Duodenal mucosa (tissue), 2 donors: Measurements from ENCODE around the gene KCMF1.

Experiments used
- H3K27ac ChIP-seq: one replicate; pipeline ENCODE4 v1.7.0; 2013; ENCODE audit warnings: low read depth, low read length
- H3K27me3 ChIP-seq, 2 donors: one replicate each; pipeline ENCODE4 v1.7.0; 2013; ENCODE audit warnings: low read length in 2 of 2, control low read depth in 1 of 2; ENCODE audit not compliant: insufficient read depth in 2 of 2, control insufficient read depth in 1 of 2
- H3K36me3 ChIP-seq, 2 donors: one replicate each; pipeline ENCODE4 v1.7.0; 2013; ENCODE audit warnings: low read length in 2 of 2, control low read depth in 1 of 2; ENCODE audit not compliant: insufficient read depth in 2 of 2, control insufficient read depth in 1 of 2
- H3K4me1 ChIP-seq, 2 donors: one replicate each; pipeline ENCODE4 v1.7.0; 2013; ENCODE audit warnings: low read length in 2 of 2, control low read depth in 1 of 2; ENCODE audit not compliant: insufficient read depth in 2 of 2, control insufficient read depth in 1 of 2
- H3K4me3 ChIP-seq, 2 donors: one replicate each; pipeline ENCODE4 v1.7.0; 2013; ENCODE audit warnings: low read length in 2 of 2, low read depth in 1 of 2
- H3K9ac ChIP-seq, 2 donors: one replicate each; pipeline ENCODE4 v1.7.0; 2013; ENCODE audit warnings: low read length in 2 of 2, low read depth in 1 of 2
- H3K9me3 ChIP-seq, 2 donors: one replicate each; pipeline ENCODE4 v1.7.0; 2013; ENCODE audit warnings: low read length in 2 of 2, control low read depth in 1 of 2; ENCODE audit not compliant: control insufficient read depth in 1 of 2

KCMF1 gene

GRCh38 chr2:84970868-84971509 lies at the start of gene KCMF1:
TSS of gene KCMF1 (plus strand) at chr2:84971161. CDS start at chr2:84971452, 291 bp downstream.
- H3K4me1 ChIP-seq = peaks cover 34 to 40% of the 10 kb centered on the region in 2 donors

GRCh38 chr2:84923009-84923408 lies 48.0 kb upstream of the KCMF1 start:
- Histone ChIP-seq H3K4me3 (no peak overlapping the region), H3K9me3 (no peaks in the 10 kb centered on the region), H3K27ac (no peak overlapping the region), H3K36me3 (no peaks in the 10 kb centered on the region), H3K4me1 (peaks cover 25 to 40% of the 10 kb centered on the region in 2 donors), H3K9ac (no peak overlapping the region), H3K27me3 (no peaks in the 10 kb centered on the region)

More at GRCh38 chr2:84970868-84971509, at the start of gene KCMF1:
- peak within 1 kb of the TSS; percentile 87 to 99 for H3K4me3 ChIP-seq
- peaks cover 0 to 8% of the 10 kb centered on the region in 2 donors for H3K36me3 ChIP-seq
- H3K9ac ChIP-seq = peak within 1 kb of the TSS; percentile 97 to 99
- H3K27ac ChIP-seq = peak within 1 kb of the TSS; percentile 96
- H3K9me3 ChIP-seq = no peaks in the 10 kb centered on the region
- no peaks in the 10 kb centered on the region for H3K27me3 ChIP-seq

GRCh38 chr2:84924173-84925106 lies 46.5 kb upstream of the KCMF1 start:
- H3K4me1 ChIP-seq = peaks cover 25 to 40% of the 10 kb centered on the region in 2 donors
- no peak overlapping the region for H3K27ac ChIP-seq
- H3K9ac ChIP-seq = peak overlapping the region in 1 of 2 donors; percentile 56
- no peaks in the 10 kb centered on the region for H3K36me3 ChIP-seq
- H3K9me3 ChIP-seq = no peaks in the 10 kb centered on the region
- H3K4me3 ChIP-seq = peak overlapping the region; percentile 43 to 48
- H3K27me3 ChIP-seq = no peaks in the 10 kb centered on the region

DNA sequence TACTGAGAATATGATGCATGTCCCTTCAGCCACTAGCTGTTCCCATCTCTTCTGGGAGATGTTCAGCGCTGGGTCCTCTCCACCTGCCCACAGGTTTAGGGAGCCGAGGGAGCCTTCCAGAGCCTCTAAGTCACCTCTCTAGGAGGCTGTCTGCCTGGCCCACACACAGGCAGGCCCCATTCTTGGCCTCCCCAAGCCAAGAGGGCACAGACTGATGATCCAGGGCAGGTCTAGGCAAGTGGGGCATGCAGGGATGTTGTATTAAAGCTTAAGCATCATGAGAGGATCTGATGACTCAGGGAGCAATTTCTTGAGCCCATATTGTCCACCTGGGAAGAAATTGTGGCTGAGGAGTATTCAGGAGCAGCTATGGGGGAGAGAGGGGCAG lies 45.6 kb upstream of the KCMF1 start:
- peak overlapping the region; percentile 23 to 34 for H3K4me3 ChIP-seq
- H3K27ac ChIP-seq = no peak overlapping the region
- peaks cover 17 to 35% of the 10 kb centered on the region in 2 donors for H3K4me1 ChIP-seq
- H3K27me3 ChIP-seq = no peaks in the 10 kb centered on the region
- no peaks in the 10 kb centered on the region for H3K9me3 ChIP-seq
- H3K9ac ChIP-seq = no peak overlapping the region
- H3K36me3 ChIP-seq = no peaks in the 10 kb centered on the region

GRCh38 chr2:84925724-84926376 lies 45.1 kb upstream of the KCMF1 start:
- H3K4me3 ChIP-seq = peak overlapping the region; percentile 63 to 79
- H3K27me3 ChIP-seq = no peaks in the 10 kb centered on the region
- no peaks in the 10 kb centered on the region for H3K36me3 ChIP-seq
- no peak overlapping the region for H3K27ac ChIP-seq
- peak overlapping the region in 1 of 2 donors; percentile 61 for H3K9ac ChIP-seq
- H3K4me1 ChIP-seq = peaks cover 15 to 33% of the 10 kb centered on the region in 2 donors
- no peaks in the 10 kb centered on the region for H3K9me3 ChIP-seq

DNA sequence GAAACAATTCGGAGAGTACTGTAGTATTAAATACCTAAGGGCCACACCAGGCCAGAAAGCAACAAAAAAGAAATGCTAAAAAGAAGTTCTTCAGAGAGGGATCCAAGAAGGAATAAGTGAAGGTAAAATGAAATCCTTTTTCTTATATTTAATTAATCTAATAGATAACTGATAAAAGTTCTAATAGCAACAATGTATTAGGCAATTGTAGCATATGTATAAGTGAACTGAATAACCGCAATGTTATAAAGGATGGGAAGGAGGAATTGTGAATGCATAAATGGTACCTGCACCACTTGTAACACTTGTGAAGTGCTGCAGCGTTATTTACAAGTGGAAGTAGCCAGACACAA lies 43.7 kb upstream of the KCMF1 start:
- H3K9ac ChIP-seq = no peak overlapping the region
- H3K4me3 ChIP-seq = no peak overlapping the region
- H3K27ac ChIP-seq = no peak overlapping the region
- H3K36me3 ChIP-seq = no peaks in the 10 kb centered on the region
- H3K4me1 ChIP-seq = peaks cover 15 to 33% of the 10 kb centered on the region in 2 donors
- no peaks in the 10 kb centered on the region for H3K27me3 ChIP-seq
- no peaks in the 10 kb centered on the region for H3K9me3 ChIP-seq

- H3K27ac ChIP-seq = no peak overlapping the region
- no peaks in the 10 kb centered on the region for H3K27me3 ChIP-seq
- H3K36me3 ChIP-seq = no peaks in the 10 kb centered on the region
- no peak overlapping the region for H3K9ac ChIP-seq
- no peaks in the 10 kb centered on the region for H3K9me3 ChIP-seq
- H3K4me1 ChIP-seq = peaks cover 4% of the 10 kb centered on the region in 2 donors
- no peak overlapping the region for H3K4me3 ChIP-seq
These were observed 39.6 kb upstream of the KCMF1 start for GRCh38 chr2:84931384-84931821.

DNA sequence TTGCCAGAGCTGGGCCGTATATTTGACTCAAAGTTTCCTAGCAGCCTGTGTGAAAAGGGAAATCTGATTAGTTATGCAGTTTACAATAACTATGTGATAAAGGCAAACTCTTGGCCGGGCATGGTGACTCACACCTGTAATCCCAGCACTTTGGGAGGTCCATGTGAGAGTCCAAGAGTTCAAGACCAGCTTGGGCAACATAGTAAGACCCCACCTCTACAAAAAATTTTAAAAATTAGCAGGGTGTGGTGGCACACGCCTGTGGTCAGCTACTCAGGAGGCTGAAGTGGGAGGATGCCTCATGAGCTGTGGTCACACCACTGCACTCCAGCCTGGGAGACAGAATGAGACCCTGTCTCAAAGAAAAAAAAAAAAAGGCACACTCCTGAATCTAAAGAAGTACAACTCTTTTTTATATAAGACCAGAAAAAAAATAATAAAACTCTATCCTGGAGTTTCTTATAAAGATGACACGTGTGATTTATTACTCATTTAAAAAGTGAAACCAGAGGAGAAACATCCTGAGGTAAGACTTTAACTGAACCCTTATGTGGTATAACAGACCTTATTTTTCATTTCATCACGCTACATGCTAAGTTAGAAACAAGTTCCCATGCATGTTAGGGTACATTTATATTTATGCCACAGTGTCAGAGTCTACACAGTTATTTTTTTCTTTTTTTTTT lies 32.6 kb upstream of the KCMF1 start:
- Histone ChIP-seq H3K4me1 (peaks cover 11 to 14% of the 10 kb centered on the region in 2 donors), H3K9ac (no peak overlapping the region), H3K27ac (no peak overlapping the region), H3K36me3 (no peaks in the 10 kb centered on the region), H3K4me3 (no peak overlapping the region), H3K27me3 (no peaks in the 10 kb centered on the region), H3K9me3 (no peaks in the 10 kb centered on the region)

DNA sequence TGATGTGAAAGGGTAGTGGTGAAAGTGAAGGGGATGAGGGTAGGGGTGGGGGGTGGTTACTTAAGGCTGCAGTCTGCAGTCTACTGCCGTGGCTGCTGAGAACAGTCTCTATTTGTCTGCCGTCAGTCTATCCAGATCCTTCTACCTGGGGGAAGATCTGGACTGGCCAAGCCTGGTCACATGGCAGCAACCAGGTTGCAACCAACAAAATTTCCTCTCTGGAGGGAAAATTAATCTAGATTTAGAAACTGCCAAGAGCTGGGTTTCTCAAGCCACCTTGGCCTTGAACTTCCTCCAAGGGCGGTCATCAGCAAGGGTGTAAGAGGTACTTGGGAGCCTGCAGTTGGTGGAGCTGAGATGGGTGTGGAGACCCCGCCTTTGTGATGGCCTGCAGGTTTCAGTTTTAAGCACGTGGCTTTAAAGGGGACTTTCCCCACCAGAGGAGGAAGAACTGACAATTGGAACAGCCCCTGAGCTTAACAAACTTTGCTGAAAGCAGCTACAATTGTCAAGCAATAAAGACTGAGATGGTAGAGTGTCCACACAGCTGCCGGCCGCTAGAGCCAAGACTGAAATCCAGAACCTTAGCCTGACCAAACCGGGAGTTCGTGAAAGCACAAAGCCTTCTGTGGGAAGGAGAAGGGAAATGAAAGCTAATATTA lies 31.4 kb upstream of the KCMF1 start:
- Histone ChIP-seq H3K9me3 (no peaks in the 10 kb centered on the region), H3K4me1 (peaks cover 11 to 14% of the 10 kb centered on the region in 2 donors), H3K27me3 (no peaks in the 10 kb centered on the region), H3K27ac (peak overlapping the region; percentile 46), H3K9ac (peak overlapping the region; percentile 24 to 54), H3K36me3 (no peaks in the 10 kb centered on the region), H3K4me3 (peak overlapping the region; percentile 46 to 48)
